Fibroblast of the aortic adventitia (primary cell): Measurements from ENCODE around the gene CHMP1A. TPM values are rescaled to one million over a fixed set of nuclear protein-coding genes. Genes with fewer than 3 reads are reported as not detected.
"Not testable (repeated sequence)": the region's sequence is repeated elsewhere in the genome, so short reads cannot be mapped to it uniquely, and the experiment has no call there.

Source experiments
- DNase-seq: peaks from one replicate; pipeline ENCODE4 v3.0.0-alpha.2; 2010; ENCODE audit warnings: low read depth
- H3K4me3 ChIP-seq: 2 replicates; pipeline ENCODE4 v1.5.1; 2011; ENCODE audit warnings: low read depth, mild to moderate bottlenecking, control low read depth, low read length, moderate library complexity
- total RNA-seq: library from RNA; depleted of rRNA; stranded (reverse); fragments of >200 nt; gene quantifications from 2 replicates; pipeline ENCODE4 v1.2.3, GENCODE V29; 2012; ENCODE audit warnings: low replicate concordance
- TF ChIP-seq, protein P1 (sequence below): IDR thresholded peaks from 2 replicates; pipeline ENCODE4 v1.5.1; 2011; ENCODE audit warnings: mild to moderate bottlenecking, low read length, control low read depth, inconsistent platforms; ENCODE audit not compliant: insufficient read depth

CHMP1A gene
- total RNA-seq, 1 donor, result 80.0 TPM

DNA sequence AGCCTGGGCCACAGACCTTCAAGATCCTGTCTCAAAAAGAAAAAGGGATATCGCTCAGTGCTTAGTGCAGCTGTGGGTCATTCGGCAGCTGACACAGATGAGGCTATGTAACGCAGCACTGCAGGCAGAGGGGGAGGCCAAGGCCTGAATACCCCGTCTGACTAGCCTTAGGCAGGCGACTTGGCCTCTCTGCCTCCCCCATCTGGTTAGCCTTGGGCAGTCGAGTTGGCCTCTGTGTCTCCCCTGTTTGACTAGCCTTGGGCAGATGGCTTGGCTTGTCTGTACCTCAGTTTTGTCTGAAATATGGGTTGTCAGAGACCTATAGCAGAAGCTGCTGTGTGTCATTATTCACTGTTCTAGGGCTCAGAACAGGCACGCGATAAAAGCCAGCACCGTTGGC lies 10.1 kb upstream of the CHMP1A start:
- no peak overlapping the region for H3K4me3 ChIP-seq
- no peak for DNase-seq
- TF ChIP-seq, protein P1, sequence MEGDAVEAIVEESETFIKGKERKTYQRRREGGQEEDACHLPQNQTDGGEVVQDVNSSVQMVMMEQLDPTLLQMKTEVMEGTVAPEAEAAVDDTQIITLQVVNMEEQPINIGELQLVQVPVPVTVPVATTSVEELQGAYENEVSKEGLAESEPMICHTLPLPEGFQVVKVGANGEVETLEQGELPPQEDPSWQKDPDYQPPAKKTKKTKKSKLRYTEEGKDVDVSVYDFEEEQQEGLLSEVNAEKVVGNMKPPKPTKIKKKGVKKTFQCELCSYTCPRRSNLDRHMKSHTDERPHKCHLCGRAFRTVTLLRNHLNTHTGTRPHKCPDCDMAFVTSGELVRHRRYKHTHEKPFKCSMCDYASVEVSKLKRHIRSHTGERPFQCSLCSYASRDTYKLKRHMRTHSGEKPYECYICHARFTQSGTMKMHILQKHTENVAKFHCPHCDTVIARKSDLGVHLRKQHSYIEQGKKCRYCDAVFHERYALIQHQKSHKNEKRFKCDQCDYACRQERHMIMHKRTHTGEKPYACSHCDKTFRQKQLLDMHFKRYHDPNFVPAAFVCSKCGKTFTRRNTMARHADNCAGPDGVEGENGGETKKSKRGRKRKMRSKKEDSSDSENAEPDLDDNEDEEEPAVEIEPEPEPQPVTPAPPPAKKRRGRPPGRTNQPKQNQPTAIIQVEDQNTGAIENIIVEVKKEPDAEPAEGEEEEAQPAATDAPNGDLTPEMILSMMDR, result no peak

DNA sequence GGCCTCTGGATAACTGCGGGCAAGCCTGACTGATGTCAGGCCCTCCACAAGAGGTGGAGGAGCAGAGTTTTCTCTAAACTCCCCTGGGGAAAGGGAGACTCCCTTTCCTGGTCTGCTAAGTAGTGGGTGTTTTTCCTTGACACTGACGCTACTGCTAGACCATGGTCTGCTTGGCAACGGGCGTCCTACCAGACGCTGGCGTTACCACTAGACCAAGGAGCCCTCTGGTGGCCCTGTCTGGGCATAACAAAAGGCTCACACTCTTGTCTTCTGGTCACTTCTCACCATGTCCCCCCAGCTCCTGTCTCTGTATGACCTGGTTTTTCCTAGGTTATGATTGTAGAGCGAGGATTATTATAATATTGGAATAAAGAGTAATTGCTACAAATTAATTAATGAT lies 9.5 kb upstream of the CHMP1A start:
- DNase-seq, result peak; percentile 50
- H3K4me3 ChIP-seq, result not testable (repeated sequence)
- TF ChIP-seq, protein P1, result peak; percentile 55

DNA sequence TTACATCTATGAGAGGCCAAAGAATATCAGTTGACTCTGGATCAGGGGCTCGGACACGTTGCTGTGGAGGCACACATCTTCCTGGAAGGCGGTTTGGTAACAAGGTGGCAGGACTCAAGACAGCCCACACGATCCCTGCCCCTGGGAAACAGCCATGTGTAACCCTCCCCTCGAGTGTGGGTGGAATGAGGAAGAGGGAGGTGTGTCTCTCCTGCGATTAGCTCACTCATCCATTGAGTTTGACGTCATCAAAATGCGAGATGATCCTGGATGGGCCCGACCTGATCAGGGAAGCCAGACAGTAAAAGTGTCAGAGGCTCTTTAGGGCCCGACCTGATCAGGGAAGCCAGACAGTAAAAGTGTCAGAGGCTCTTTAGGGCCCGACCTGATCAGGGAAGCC lies 6.7 kb upstream of the CHMP1A start:
- not testable (repeated sequence) for DNase-seq, H3K4me3 ChIP-seq

DNA sequence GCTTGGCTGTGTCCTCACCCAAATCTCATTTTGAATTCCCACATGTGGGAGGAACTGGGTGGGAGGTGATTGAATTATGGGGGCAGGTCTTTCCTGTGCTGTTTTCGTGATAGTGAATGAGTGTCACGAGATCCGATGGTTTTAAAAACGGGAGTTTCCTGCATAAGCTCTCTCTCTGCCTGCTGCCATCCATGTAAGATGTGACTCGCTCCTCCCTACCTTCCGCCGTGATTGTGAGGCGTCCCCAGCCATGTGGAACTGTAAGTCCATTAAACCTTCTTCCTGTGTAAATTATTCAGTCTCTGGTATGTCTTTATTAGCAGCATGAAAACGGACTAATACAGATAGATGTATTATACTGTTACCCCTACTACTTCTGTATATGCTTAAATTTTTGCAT lies 3.7 kb upstream of the CHMP1A start:
- TF ChIP-seq, protein P1, result no peak
- no peak overlapping the region for H3K4me3 ChIP-seq
- DNase-seq, result no peak

DNA sequence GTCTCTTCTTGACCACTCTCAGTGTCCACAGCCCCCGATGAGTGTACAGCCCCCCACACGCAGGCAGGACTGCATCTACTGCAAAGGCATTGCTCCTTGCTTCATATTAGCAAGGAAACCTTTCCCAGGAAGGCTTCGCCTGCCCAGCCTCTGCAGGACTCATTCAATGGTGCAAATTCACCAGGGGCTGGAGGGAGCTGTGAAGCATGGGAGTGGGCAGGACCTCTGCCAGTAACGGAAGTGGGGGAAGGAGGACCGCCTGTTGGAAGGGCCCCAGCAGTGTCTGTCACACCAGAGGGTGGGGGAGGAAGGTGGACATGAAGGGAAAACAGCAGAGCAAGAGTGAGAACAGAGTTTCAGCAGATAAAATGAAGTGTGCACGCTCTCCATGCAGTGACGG lies 2.6 kb upstream of the CHMP1A start:
- H3K4me3 ChIP-seq, result no peak overlapping the region
- DNase-seq, result no peak
- TF ChIP-seq, protein P1, result no peak

DNA sequence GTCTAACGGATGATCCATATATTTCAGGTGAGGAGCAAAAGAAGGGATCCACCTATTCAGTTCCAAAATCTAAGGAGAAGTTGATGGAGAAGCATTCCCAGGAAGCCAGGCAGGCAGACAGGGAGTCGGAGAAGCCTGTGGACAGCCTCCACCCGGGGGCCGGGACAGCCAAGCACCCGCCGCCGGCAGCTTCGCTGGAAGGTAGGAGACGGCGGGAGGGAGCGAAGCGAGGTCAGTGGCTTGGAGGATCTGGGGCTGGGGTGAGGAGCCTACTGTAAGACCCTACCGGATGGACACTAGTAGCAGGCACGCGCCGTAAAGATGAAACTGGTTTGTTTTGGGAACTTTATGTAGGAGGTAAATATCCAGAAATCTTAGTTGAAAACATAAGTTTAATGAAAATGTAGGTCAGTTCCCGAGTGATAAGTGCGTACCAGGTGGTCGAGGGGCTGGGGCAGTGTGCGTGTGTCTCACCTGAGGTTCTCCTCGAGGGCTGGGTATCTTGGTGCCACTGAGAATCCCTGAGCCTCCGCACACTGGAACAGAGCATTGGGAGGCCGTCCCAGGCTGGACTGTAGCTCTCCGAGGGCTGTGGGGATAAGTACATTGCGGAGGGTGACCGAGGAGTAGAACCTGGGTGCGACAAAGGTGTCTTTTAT lies 842 bp upstream of the CHMP1A start:
- TF ChIP-seq, protein P1, result no peak
- no peak for DNase-seq
- H3K4me3 ChIP-seq, result peak overlapping the region; percentile 93

DNA sequence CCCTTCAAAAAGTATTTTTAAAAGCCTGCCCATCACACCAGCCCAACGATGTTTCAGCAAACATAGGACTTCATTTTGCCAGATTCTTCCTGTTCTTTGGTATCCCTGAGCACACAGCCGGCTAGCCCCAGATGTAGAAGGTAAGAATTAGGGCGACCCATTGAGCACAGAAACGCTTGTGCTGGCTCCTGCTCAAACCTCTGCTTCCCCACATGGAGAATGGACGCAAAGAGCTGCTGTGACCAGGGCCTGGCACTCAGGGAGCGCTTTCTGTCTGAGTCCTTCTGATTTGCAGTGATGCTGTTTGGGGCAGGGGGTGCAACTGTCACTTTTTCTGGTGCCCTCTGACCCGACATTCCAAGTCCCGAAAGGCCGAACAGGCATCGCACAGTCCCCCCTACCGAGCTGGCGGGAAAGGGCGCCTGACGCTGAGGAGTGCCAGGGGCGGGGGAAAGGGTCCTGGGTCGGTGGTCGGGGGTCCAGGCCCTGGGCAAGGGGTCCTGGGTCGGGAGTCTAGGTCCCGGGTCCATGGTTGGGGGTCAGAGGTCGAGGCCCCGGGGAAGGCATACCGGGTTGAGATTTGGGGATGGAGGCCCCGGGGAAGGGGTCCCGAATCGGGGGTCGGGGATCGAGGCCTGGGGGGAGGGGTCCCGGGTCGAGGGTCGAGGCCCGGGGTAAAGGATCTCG lies 930 bp downstream of the CHMP1A start:
- TF ChIP-seq, protein P1, result no peak
- DNase-seq, result no peak
- peak overlapping the region; percentile 93 for H3K4me3 ChIP-seq
